CD4-positive, alpha-beta T cell treated with Interleukin-15 for 4 hours (primary cell): ENCODE results near the gene FKBP10.
A peak's percentile ranks its signal among the peaks of the same experiment; 100 is the strongest.
"Not testable (repeated sequence)": the region's sequence is repeated elsewhere in the genome, so short reads cannot be mapped to it uniquely, and the experiment has no call there.

Experiments
- DNase-seq: peaks from one replicate; pipeline ENCODE4 v3.0.0-alpha.2; 2020; ENCODE audit warnings: low spot score

The FKBP10 gene

DNA sequence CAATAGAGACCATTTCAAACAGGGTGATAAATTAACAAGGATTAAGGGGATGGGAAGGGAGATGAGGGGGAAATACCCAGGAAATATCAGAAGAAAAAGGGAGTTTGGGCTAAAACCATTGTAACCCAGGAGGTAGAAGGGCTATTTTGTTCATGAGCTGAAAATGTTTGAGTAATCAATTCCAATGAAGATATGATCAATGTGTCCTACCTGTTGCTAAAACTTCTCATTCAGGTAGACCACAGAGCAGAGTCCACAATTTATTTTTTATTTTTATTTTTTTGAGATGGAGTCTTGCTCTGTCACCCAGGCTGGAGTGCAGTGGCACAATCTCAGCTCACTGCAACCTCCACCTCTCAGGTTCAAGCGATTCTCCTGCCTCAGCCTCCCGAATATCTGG is 26.6 kb downstream of the FKBP10 start:
- DNase-seq = not testable (repeated sequence)

DNA sequence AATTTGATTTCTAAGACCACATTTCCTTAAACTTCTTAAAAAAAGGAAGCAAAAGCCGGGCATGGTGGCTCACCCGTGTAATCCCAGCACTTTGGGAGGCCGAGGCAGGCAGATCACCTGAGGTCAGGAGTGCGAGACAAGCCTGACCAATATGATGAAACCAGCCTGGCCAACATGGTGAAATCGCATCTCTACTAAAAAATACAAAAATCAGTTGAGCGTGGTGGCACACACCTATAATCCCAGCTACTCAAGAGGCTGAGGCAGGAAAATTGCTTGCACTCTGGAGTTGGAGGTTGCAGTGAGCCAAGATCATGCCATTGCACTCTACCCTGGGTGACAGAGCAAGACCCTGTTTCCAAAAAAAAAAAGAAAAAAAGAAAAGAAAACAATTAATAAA is 28.0 kb downstream of the FKBP10 start:
- DNase-seq = not testable (repeated sequence)

DNA sequence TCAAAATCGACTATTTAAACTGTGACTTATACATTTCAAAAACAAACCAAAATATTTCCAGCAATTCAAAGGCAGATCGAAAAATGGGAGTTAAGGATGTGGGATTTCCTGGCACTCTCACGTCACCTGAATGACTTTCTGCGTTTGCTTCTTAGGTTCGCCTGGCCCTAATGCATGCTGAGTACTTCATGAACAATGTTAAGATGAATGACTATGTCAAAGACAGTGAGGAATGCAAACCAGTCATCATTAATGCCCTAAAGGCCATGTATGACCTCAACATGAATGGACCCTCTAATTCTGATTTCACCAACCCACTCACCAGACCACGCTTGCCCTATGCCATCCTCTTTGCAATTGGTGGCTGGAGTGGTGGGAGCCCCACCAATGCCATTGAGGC is 32.2 kb downstream of the FKBP10 start:
- no peak for DNase-seq

DNA sequence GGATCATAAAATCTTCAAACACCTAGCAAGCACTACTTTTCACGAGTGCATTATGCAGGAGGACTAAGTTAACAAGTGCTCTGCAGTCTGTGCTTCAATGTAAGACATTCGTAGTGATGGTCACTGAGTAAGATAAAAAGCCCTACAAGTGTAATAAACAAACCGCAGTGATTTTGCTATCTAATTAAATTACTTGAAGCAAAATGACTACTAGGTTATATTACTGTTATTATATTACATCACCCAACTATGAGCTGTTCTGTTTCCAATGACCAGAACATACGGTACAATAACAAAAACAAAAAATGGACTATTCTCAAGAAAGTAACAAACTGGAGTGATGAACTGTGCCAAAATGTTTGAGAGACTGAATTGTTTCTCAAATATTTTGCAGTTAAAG is 36.0 kb downstream of the FKBP10 start:
- DNase-seq = no peak

DNA sequence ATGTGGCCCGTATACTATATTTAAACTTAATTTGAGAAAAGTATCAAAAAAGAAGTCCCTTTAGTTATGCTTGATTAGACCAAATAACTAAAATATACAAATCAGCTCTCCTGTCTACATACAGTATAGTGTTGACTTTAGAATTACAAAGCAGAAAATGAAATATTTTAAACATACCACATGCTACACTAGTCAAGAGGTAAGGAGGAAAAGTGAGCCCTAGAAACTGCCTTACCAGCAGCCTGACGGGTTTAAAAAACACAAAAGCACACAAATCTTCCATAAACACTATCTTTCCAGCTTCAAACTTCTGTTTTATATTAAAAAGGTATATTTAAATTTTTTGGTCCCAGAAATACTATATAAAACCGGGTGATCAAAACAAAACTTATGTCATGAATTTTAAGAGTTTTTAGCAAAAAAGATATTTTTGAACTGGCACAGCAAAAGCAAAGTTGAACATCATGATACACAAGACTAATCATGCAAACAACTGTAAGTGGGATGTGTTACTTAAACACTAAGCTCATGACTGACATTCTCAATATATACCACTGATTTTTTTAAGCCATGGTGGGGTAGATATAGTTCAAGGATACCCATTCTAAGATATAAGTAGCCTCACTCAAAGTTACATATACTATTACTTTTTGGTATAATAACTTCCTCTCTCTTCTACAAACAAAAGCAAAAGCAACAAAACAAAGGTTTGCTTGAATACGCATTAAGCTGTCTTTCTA is 36.6 kb downstream of the FKBP10 start:
- no peak for DNase-seq

DNA sequence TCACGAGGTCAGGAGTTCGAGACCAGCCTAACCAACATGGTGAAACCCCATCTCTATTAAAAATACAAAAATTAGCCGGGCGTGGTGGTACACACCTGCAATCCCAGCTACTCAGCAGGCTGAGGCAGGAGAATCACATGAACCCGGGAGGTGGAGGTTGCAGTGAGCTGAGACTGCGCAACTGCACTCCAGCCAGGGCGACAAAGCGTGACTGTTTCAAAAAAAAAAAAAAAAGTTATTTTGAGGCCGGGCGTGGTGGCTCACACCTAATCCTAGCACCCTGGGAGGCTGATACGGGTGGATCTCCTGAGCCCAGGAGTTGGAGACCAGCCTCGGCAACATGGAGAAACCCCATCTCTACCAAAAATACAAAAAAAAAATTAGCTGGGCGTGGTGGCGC is 38.6 kb downstream of the FKBP10 start:
- not testable (repeated sequence) for DNase-seq

DNA sequence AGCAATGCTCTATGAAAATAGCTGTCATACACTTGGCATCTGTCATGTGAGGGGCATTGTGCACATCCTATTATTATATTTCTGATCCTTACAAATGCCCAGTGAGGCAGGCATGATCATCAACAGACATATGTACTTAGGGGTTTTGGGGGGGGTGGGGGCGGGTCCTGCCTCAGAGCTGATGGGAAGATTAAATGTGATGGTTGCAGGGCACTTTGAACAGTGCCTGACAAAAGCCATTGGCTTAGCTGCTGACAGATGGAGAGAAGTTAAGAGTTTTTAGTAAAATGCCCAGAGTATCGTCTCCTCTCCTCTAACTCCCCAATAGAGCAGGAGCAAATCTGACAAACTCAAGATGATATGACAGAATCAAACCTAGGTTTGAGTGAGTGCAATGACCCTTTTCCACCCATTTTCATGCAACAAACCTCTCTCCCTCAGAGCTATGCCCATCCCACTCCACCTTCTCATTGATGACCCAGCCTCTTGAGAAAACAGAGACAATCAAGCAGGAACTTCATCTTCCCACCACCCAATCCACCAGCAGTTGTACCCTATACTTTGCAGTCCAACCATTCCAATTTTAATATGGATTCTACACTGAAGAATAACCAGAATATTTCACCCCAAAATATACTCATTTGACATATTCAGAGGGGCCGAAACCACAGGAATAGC is 47.6 kb downstream of the FKBP10 start:
- DNase-seq = no peak

DNA sequence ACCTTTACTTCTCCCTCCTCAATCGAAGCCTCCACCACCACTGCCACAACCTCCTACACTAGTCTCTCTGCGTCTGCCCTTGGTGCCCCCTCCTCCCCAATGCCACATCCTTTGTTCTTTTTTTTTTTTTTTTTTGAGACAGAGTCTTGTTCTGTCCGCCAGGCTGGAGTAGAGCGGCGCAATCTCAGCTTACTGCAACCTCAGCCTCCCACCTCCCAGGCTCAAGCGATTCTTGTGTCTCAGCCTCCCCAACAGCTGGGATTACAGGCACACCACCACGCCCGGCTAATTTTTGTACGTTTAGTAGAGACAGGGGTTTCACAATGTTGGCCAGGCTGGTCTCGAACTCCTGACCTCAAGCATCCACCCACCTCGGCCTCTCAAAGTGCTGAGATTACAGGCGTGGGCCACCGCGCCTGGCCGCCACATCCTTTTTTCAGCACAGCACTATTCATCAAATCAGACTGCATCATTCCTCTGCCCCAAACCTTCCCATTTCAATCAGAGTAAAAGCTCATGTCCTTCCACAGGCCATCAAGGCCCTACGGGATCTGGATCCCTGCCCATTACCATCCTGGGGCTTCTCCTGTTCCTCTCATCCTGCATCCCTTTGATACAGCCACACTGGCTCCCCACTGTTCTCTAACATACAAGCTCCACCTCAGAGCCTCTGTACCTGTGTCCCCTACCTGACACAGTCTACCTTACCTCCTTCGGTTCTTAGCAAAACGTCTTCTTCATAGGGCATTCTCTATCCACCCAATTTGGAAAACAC is 50.5 kb downstream of the FKBP10 start:
- DNase-seq = no peak

DNA sequence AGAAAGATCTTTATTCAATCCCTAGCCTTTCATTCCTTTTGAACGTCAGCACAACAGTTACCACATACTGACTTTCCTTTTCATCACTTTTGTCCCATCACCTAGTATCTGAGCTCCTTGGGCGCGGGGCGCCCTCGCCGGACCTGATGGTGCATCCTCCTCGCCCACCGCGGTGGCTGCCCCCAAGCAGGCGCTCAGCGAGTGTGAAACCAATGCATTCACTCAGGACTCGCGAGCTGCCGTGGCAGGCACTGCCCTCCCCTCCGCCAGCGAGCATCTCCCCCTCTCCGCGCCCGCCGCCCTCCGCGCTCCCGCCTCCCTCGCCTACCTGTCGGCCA is 51.7 kb downstream of the FKBP10 start:
- DNase-seq = no peak

DNA sequence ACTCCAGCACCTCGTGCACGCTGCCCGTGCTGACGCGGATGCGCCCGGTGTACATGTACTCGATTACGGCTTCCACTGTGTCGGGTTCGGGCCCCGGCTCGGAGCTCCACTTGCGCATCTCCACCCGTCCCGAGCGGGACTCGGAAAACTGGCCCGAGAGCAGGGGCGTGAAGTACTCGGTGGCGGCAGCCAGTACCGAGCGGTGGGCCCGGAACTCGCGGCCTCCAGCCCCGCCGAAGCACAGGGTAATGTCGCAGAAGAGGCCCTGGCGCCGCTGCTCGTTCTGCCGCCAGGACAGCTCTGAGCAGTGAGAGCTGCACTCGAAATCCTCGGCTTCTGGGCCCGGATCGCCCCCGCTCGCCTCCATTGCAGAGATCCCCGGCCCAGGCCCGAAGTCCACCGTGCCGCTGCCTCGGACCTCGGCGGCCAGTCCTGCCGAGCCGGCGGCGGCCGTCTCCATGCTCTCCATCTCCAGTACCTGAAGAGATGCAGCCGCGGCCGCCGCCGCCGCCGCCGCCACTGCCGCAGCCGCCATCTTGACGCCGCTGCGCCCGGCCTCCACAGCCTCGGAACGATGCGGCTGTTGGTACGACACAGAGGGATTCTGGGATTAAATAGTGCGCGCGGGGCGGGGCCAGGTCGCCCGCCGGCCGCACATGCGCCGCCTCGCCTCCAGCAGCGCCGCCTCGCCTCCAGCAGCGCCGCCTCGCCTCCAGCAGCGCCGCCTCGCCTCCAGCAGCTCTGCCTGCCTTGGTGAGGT is 52.2 kb downstream of the FKBP10 start, which contains the start of gene KLHL11:
TSS of gene KLHL11 (minus strand) at position 588 of the 760 bp plus-strand sequence. CDS start at position 535, 53 bp downstream.
- DNase-seq = peak; percentile 85

DNA sequence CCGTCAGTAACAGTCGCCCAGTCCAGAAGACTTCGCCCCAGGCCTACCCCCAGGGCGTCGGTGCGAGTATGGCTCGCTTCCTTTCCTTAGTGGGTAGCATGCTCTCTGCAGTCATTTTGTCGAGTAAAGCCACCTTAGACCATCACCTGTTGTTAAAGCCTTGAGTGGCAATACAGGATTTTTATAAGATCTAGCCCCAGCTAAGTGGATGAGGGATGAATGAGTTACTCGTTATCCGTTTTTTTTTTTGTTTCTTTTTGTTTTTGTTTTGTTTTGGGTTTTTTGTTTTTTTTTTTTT is 52.7 kb downstream of the FKBP10 start:
- DNase-seq = no peak

DNA sequence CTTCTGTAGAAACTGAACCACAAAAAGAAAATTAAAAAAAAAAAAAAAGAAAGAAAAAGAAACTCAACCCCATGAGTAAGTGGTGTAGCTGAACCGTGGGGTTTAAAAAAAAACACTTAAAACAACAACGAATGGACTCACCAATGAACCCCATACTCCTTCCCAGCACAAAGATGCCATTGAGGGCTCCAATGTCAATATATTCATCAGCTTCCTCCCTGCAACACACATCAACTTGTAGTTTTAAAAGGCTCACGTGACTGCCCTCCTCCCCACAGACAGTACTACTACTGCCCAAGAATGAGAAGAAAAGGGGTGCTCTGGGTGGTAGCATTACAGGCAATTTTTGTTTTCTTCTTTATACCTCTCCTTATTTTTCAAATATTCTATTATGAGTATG is 55.8 kb downstream of the FKBP10 start:
- no peak for DNase-seq

DNA sequence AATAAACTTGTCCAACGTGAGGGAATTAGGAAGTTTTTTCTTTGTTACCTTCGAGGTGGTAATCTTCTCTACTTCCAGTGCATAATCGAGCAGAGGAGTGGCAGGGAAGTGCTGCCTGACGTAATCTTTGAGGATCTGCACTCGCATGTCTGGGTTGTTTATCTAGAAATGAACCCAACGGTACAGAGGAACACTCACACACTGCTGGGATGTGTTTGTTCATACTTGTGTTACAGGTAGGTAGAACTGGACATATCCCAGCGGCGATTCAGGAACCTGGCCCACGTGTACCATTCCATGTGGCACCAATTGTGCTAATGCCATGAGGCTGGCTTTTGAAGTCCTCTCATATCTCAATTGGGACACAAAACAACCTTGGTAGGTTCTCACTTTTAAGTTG is 56.6 kb downstream of the FKBP10 start:
- no peak for DNase-seq

DNA sequence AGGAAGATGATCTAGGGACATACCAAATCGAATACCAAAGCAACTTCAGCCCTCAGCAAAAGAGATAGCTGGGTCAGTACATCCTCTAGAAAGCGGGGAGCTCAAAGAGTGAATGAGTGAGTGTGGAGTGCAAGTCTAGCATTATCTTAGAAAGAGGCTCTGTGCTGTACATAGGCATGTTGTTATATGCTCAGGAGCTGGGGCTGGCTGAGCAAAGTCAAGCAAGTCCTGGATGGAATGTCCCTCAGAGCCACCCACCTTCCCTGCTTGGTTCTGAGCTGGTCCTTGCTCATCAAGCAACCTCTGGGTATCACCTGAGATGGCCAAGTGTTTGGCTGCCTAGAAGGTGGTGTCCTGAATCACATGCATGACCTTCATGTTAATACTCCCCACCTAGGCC is 57.3 kb downstream of the FKBP10 start:
- no peak for DNase-seq

DNA sequence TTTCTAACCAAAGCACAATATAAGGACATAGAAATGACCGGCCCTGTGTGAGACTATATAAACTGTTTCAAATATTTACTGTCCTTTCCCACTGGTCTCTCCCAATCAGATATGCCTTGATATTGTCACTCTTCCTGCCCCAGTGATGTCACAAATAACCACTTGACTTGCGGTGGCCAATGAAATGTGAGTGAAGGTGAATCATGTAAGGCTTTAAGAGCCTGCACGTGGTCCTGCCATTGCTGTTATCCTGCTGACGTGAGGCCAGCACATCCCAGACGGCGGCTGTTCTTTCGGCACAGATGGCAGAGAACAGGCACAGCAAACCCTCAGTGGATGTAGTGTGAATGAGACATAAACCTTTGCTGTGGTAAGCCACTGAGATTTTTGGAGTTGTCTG is 57.8 kb downstream of the FKBP10 start:
- DNase-seq = no peak

DNA sequence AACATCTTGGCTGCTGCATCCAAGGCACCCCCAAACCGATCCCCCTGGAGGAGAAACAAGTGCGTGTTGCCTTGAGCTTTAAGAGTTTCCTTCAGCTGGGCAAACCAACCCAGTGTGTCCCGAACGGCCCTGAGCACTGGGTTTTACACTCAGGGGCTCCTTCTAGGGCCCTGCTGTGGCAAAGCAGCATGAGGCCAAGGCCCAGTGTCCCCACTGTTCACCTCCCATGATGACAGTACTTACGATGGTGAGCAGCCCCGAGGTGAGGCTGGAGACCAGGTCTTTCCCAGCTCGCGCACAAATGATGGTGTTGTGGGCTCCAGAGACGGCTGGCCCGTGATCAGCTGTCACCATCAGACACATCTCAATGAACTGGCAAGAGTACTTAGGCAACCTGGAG is 59.0 kb downstream of the FKBP10 start:
- no peak for DNase-seq
